H1 (cell line): ENCODE results near the gene POU6F2. TPM values are rescaled to one million over a fixed set of nuclear protein-coding genes. Genes with fewer than 3 reads are reported as not detected.

Experiments
- CTBP2 ChIP-seq: IDR thresholded peaks from 2 replicates; pipeline ENCODE4 v1.7.0; 2011; ENCODE audit warnings: borderline replicate concordance, mild to moderate bottlenecking, moderate library complexity, mixed read lengths, low read length; ENCODE audit not compliant: insufficient read depth, insufficient read length
- EP300 ChIP-seq, 2 experiments: IDR thresholded peaks; 1 replicate in 1 of 2; 2 replicates in 1 of 2; pipeline ENCODE4 v1.6.1; 2011 to 2012; ENCODE audit warnings: low read depth in 2 of 2, low read length in 2 of 2, mild to moderate bottlenecking in 2 of 2, borderline replicate concordance in 1 of 2, inconsistent platforms in 1 of 2, moderate library complexity in 1 of 2
- polyA plus RNA-seq, 7 experiments: library from polyadenylated mRNA; depleted of rRNA in 3 of 7; stranded (reverse) in 5 of 7; unstranded in 2 of 7; fragments of >200 nt in 5 of 7; fragments of 200-250 nt in 2 of 7; gene quantifications; 1 replicate in 5 of 7; 2 replicates in 1 of 7; 4 replicates in 1 of 7; pipeline versions ENCODE4 v1.2.1 to v1.2.3, GENCODE V29; 2011 to 2013; ENCODE audit warnings: missing spikeins in 2 of 7, mixed read lengths in 2 of 7
- total RNA-seq: library from RNA; stranded (reverse); fragmentation: NEBNext Ultra II Directional; extraction: Animal tissue kit (Norgen Biotek cat#: 25700); gene quantifications from 2 replicates; pipeline ENCODE4 v1.2.1, GENCODE V29; 2021
- TF ChIP-seq, protein P1 (sequence below): IDR thresholded peaks from 2 replicates; pipeline ENCODE4 v1.6.1; 2012; ENCODE audit warnings: low read length, inconsistent platforms

The POU6F2 gene
- total and polyA plus RNA-seq, 2 of the 8 experiments (the other 6 are each of a cell fraction or from before 2014, with no cell fraction given): 1.1 to 2.0 TPM

GRCh38 chr7:39161903-39162302 lies 184.2 kb downstream of the POU6F2 start (continued):
- TF ChIP-seq, protein P1, sequence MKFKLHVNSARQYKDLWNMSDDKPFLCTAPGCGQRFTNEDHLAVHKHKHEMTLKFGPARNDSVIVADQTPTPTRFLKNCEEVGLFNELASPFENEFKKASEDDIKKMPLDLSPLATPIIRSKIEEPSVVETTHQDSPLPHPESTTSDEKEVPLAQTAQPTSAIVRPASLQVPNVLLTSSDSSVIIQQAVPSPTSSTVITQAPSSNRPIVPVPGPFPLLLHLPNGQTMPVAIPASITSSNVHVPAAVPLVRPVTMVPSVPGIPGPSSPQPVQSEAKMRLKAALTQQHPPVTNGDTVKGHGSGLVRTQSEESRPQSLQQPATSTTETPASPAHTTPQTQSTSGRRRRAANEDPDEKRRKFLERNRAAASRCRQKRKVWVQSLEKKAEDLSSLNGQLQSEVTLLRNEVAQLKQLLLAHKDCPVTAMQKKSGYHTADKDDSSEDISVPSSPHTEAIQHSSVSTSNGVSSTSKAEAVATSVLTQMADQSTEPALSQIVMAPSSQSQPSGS: no peak
- no peak for TF ChIP-seq CTBP2
- TF ChIP-seq EP300 (IDR thresholded peaks at IDR 0.05; ENCODE audit: borderline replicate concordance in 1 of 2, low read depth in 2 of 2, low read length in 2 of 2): no peak
- TF ChIP-seq, all 59 proteins: peak for 0
